ENCODE measurements around the gene NR1H2.
"Not testable (repeated sequence)": the region's sequence is repeated elsewhere in the genome, so short reads cannot be mapped to it uniquely, and the experiment has no call there.

NR1H2 gene

DNA sequence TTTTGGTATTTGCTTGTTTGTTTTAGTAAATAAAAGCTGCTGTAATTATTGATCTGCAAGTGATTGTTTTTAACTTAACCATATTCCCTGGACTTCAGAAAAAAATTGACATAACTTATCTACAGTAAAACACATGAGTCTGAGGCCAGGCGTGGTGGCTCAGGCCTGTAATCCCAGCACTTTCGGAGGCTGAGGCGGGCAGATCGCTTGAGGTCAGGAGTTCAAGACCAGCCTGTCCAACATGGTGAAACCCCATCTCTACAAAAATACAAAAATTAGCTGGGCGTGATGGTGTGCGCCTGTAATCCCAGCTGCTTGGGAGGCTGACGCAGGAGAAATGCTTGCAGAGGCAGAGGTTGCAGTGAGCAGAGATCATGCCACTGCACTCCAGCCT is 22.8 kb upstream of the NR1H2 start:
- not testable (repeated sequence) for H3K36me3 ChIP-seq (ENCODE audit: control insufficient read depth, insufficient read depth, low read length); H3K9ac ChIP-seq (ENCODE audit: low read length); H3K9me3 ChIP-seq (ENCODE audit: control insufficient read depth, low read length); H3K4me3 ChIP-seq (ENCODE audit: low read length); H3K4me1 ChIP-seq (ENCODE audit: control insufficient read depth, insufficient read depth, low read length); H3K27me3 ChIP-seq (ENCODE audit: control insufficient read depth, insufficient read depth, low read length)

DNA sequence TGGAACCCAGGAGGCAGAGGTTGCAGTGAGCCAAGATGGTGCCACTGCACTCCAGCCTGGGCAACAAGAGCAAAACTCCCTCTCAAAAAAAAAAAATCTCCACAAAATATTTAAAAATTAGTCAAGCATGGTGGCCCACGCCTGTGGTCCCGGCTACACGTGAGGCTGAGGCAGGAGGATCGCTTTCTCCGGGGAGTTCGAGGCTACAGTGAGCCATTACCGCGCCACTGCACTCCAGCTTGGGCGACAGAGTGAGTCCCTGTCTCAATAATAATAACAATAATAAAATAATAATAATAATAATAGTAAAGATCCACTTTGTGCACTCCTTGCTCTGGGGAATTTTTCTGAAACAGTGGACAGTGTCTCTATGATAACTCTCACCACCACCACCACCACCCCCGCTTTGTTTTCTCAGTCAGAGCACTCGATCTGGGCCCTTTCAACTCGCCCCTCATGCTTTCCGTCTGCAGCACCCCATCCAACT is 19.5 kb upstream of the NR1H2 start:
- Histone ChIP-seq H3K4me1 (ENCODE audit: control insufficient read depth, insufficient read depth, low read length) (peaks cover 4% of the 10 kb centered on the region), H3K4me3 (ENCODE audit: low read length) (peak overlapping the region; percentile 35), H3K9me3 (ENCODE audit: control insufficient read depth, low read length) (no peaks in the 10 kb centered on the region), H3K27me3 (ENCODE audit: control insufficient read depth, insufficient read depth, low read length) (peaks cover 6% of the 10 kb centered on the region), H3K36me3 (ENCODE audit: control insufficient read depth, insufficient read depth, low read length) (no peaks in the 10 kb centered on the region), H3K9ac (ENCODE audit: low read length) (no peak overlapping the region)

DNA sequence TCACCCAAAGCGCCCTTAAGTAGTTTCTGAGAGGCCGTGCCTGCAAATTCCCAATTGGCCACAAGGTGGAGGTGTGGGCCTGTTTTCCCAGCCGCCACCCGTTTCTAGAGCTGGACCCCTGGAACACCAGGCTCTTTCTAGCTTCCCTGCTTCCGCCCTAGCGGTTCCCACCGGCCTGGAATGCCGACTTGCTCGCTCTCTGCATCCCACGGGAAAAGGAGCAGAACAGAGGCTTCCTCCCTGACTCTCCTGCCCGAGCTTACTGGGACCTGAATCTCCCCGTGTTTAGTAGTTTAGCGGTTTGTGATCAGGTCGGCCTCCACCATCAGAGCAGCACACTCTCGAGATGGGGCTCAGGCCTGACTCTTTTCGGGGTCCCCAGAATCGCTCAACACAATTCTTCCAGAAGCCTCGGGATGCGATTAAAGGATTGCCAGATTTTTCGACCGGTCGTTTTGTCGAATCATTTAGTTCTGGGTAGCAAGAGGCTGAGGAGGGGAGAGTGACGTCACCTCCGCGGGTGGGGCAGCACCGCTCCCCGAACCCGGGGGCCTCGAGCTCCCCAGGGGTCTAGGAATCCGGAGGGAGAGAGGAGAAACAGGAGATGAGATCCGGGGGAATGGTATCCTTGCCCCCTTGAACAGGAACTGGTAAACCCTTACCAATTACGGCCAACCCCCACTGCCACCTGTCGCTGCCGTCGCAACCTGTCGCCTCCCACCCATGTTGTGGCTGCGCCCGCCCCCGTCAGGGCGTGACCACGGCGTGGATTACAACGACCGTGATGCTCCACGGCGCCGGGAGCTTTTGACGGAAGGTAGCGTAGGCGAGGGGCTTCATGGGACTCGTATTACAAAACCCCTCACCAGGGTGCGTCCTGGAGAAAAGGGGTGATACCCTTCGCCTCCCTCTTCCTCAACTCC is 18.8 kb upstream of the NR1H2 start:
- Histone ChIP-seq H3K4me3 (ENCODE audit: low read length) (peak overlapping the region; percentile 35), H3K36me3 (ENCODE audit: control insufficient read depth, insufficient read depth, low read length) (no peaks in the 10 kb centered on the region), H3K9ac (ENCODE audit: low read length) (peak overlapping the region; percentile 74), H3K4me1 (ENCODE audit: control insufficient read depth, insufficient read depth, low read length) (peaks cover 4% of the 10 kb centered on the region), H3K27me3 (ENCODE audit: control insufficient read depth, insufficient read depth, low read length) (peaks cover 6% of the 10 kb centered on the region), H3K9me3 (ENCODE audit: control insufficient read depth, low read length) (no peaks in the 10 kb centered on the region)

DNA sequence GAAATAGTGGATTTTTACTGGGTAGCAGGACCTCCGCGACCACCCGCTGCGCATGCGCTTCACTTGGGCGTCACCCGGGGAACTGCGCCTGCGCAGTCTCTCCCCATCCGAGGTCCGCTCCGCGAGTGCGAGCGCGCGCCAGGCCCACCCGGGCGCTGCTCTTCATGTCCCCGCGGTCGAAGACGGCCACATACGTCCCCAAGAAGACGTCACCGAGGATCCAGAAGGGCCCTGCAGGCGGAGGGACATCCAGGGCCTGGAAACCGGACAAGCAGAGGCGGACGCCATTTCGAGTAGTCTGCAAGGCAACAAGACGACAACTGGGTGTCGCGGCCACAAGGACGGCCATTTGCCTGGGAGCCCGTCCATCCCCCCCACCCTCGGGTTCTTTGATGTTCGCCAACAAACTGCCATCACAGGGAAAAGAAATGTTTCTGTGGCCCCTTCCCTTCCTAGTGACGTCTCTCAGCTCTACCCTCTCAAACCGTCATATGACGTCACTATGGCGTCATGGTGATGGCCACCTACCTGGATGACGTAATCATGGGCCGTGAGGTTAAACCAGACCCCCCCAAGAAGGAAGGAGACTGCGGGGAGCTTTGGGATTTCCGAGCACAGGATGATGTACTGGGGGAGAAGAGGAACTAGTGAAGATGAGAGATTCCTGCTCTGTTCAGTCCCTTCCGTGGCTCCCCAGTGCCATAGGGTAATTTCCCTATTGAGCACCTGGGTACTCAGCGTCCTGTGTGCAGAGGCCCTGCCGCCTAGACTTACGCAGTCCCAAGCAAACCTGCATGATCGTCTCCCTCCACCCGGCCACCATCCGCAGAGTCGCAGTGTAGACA is 17.6 kb upstream of the NR1H2 start:
- Histone ChIP-seq H3K27me3 (ENCODE audit: control insufficient read depth, insufficient read depth, low read length) (peaks cover 6% of the 10 kb centered on the region), H3K4me3 (ENCODE audit: low read length) (peak overlapping the region; percentile 19), H3K9ac (ENCODE audit: low read length) (no peak overlapping the region), H3K4me1 (ENCODE audit: control insufficient read depth, insufficient read depth, low read length) (peaks cover 4% of the 10 kb centered on the region), H3K36me3 (ENCODE audit: control insufficient read depth, insufficient read depth, low read length) (no peaks in the 10 kb centered on the region), H3K9me3 (ENCODE audit: control insufficient read depth, low read length) (no peaks in the 10 kb centered on the region)

DNA sequence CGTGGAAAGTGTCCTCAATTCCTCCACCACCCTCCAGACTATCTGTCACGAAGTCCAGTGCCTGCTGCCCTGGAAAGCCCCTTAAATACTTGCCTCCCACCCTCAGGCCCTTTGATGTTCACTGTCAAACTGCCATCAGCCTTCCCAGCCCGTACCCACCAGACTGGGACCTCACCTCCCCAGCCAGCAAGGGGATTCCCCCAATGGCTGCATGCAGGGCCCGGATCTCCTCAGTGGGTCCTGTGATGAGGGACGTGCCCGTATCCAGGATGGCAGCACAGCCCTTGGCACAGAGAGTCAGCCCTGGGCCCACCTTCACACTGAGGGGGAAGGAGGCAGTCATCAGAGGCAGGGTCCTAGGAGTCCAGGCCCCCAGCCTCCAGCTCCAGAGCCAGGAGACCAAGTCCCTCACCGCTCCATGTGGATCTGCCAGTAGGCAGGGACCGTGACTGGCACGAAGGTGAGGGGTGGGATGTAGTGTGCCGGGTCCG is 16.9 kb upstream of the NR1H2 start:
- Histone ChIP-seq H3K9ac (ENCODE audit: low read length) (no peak overlapping the region), H3K27me3 (ENCODE audit: control insufficient read depth, insufficient read depth, low read length) (peaks cover 6% of the 10 kb centered on the region), H3K4me3 (ENCODE audit: low read length) (no peak overlapping the region), H3K9me3 (ENCODE audit: control insufficient read depth, low read length) (no peaks in the 10 kb centered on the region), H3K4me1 (ENCODE audit: control insufficient read depth, insufficient read depth, low read length) (peaks cover 4% of the 10 kb centered on the region), H3K36me3 (ENCODE audit: control insufficient read depth, insufficient read depth, low read length) (no peaks in the 10 kb centered on the region)

DNA sequence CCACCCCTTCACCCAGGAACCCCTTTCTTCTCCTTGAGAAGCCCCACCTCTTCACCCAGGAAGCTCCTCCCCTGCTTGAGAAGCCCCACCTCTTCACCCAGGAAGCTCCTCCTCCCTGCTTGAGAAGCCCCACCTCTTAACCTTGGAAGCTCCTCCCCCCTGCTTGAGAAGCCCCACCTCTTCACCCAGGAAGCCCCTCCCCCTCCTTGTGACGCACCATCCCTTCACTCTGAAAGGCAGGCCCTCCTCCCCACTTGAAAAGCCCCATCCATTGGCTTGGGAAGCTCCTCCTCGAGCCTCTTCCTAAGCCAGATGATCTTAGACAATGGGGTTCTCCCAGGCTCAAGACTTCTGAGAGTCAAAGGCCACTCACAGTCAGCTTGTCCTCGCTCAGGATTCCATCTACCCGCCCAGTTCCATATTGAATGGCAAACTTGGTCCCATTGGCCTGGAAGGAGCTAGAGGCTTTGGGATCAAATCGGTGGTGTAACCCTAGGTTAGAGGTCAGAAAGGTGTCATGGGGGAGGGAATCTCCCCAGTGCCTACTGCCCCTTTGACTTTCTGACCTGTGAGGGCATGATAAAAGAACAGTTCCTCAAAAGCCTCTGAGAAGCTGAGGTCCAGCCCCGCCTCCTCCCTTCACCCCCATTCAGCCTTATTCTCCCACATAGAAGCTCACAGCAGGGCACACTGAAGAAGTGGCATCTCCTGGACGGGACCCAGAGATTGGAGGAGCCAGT is 14.8 kb upstream of the NR1H2 start:
- peaks cover 6% of the 10 kb centered on the region for H3K27me3 ChIP-seq (ENCODE audit: control insufficient read depth, insufficient read depth, low read length)
- H3K4me1 ChIP-seq (ENCODE audit: control insufficient read depth, insufficient read depth, low read length): peaks cover 4% of the 10 kb centered on the region
- H3K36me3 ChIP-seq (ENCODE audit: control insufficient read depth, insufficient read depth, low read length): no peaks in the 10 kb centered on the region
- H3K9ac ChIP-seq (ENCODE audit: low read length): no peak overlapping the region
- H3K9me3 ChIP-seq (ENCODE audit: control insufficient read depth, low read length): no peaks in the 10 kb centered on the region
- H3K4me3 ChIP-seq (ENCODE audit: low read length): no peak overlapping the region

DNA sequence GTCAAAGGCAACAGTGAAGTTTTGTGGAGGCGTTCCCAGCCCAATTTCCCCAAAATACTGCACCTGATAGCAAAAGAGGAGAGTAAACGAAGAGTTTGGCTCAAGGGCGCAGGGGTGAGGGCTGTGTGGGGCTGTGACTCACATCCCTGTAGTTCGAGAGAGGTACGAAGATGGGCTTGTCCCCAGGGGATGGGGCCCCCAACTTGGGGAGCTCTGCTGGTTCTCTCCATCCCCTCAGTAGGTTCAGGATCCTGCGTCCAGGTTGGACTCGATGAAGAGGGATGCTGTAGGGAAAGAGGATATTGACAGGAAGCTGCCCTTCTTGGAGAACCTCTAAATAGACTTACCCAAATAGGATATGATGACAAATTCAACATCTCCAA is 14.2 kb upstream of the NR1H2 start:
- H3K4me3 ChIP-seq (ENCODE audit: low read length): no peak overlapping the region
- H3K9ac ChIP-seq (ENCODE audit: low read length): no peak overlapping the region
- H3K4me1 ChIP-seq (ENCODE audit: control insufficient read depth, insufficient read depth, low read length): peaks cover 3% of the 10 kb centered on the region
- no peaks in the 10 kb centered on the region for H3K9me3 ChIP-seq (ENCODE audit: control insufficient read depth, low read length)
- H3K36me3 ChIP-seq (ENCODE audit: control insufficient read depth, insufficient read depth, low read length): no peaks in the 10 kb centered on the region
- peaks cover 6% of the 10 kb centered on the region for H3K27me3 ChIP-seq (ENCODE audit: control insufficient read depth, insufficient read depth, low read length)

DNA sequence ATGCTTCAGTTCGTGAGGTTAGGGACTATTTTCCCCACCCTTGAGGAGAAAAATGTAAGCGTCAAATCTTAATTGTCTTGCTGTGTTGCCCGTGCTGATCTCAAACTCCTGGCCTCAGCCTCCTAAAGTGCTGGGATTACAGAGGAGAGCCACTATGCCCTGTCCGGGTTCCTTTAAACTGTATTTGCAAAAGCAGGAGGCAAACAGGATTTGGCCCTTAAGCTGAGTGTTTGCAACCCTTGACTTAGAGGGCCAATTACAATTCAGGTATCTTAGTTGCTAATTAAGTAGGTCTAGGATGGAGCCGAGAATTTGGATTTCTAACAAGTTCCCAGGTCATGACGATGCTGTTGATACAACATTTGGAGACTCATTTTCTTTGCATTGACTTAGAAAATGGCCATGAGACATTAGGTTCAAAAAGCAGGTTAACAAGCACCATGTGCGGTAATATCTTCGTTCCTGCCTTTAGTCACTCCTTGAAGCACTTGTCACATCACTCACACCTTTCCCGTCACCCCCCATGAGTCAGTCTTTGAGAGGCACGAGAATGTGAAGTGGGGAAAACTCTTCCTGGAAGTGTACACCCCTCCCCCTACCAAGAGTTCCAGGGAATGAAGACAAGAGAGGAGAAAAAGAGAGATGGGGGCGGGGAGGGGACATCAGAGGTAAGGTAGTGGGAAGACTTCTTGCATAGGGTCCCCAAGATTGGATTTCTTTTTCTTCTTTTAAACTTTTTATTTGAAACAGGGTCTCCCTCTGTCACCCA is 13.4 kb upstream of the NR1H2 start:
- no peak overlapping the region for H3K9ac ChIP-seq (ENCODE audit: low read length)
- H3K36me3 ChIP-seq (ENCODE audit: control insufficient read depth, insufficient read depth, low read length): no peaks in the 10 kb centered on the region
- no peaks in the 10 kb centered on the region for H3K9me3 ChIP-seq (ENCODE audit: control insufficient read depth, low read length)
- H3K27me3 ChIP-seq (ENCODE audit: control insufficient read depth, insufficient read depth, low read length): no peaks in the 10 kb centered on the region
- H3K4me1 ChIP-seq (ENCODE audit: control insufficient read depth, insufficient read depth, low read length): no peaks in the 10 kb centered on the region
- no peak overlapping the region for H3K4me3 ChIP-seq (ENCODE audit: low read length)

DNA sequence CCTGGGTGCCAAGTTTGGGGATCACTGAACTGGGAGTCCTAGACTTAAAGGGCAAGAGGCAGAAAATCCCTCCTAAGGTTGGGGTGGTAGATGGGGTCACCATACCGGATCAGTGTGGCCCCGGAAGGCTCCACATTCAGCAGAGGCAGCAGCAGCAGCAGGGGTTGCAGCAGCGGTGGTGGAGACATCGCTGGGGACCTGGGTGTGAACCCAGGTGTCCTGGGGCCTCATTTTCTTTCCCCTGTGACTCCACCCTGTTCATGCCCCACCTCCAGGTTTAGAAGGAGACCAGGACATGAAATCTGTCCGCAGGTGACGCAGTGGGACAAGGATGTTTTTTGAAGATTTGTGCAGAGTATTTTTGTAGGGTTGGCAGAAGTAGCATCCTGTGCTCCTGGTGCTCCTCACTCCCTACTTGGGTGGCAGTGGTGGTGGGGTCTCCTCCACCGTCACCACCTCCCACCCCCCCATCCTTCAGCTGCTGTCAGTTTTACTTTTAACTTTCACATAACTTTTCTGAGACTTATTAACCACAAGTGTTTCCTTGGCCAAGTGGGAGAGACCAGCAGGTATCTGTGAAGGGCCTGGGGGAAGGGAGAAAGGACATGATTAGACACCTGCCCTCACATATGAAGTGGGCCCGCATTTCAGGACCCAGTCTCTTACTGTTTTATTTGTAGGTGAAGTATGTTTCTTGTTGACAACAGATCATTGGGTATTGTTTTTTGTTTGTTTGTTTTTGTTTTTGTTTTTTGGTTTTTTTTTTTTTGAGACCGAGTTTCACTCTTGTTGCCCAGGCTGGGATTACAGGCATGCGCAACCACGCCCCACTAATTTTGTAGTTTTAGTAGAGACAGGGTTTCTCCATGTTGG is 10.6 kb upstream of the NR1H2 start, which contains the start of gene NAPSA:
TSS of gene NAPSA (minus strand) at position 206 of the 873 bp plus-strand sequence. CDS start at position 188, 18 bp downstream.
- no peaks in the 10 kb centered on the region for H3K36me3 ChIP-seq (ENCODE audit: control insufficient read depth, insufficient read depth, low read length)
- H3K9me3 ChIP-seq (ENCODE audit: control insufficient read depth, low read length): no peaks in the 10 kb centered on the region
- H3K27me3 ChIP-seq (ENCODE audit: control insufficient read depth, insufficient read depth, low read length): no peaks in the 10 kb centered on the region
- no peak within 1 kb of the TSS for H3K9ac ChIP-seq (ENCODE audit: low read length)
- no peak within 1 kb of the TSS for H3K4me3 ChIP-seq (ENCODE audit: low read length)
- no peaks in the 10 kb centered on the region for H3K4me1 ChIP-seq (ENCODE audit: control insufficient read depth, insufficient read depth, low read length)

DNA sequence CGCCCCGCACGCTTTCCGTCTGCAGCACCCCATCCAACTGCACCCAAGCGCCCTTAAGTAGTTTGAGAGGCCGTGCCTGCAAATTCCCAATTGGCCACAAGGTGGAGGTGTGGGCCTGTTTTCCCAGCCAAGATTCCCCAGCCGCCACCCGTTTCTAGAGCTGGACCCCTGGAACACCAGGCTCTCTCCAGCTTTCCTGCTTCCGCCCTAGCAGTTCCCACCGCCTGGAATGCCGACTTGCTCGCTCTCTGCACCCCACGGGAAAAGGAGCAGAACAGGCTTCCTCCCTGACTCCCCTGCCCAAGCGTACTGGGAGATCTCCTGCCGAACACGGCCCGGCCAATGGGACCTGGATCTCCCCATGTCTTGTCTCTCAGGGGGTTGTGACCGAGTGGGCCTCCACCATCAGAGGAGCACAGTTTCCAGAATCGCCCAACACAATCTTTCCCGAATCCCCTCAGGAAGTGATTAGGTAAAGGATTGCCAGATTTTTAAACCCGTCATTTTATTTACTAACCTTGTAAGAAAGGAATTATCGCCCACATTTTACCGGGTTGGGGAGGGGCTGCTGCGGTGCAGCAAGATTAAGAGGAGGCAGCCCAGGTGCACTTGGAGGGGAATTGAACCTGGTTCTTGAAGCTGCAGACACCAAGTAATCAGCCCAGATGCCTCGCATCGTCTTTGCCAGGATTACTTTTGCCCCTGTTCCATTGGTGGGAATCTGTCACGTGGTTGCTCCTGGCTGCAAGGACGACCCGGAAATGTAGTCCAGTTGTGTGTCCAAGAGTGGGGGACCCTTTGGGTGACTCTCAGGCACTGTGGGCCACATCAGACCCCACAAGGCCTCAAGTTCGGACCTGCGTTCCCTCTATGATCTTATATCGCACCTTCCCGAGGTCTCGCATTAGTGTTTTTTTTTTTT is 7.3 kb upstream of the NR1H2 start:
- Histone ChIP-seq H3K36me3 (ENCODE audit: control insufficient read depth, insufficient read depth, low read length) (no peaks in the 10 kb centered on the region), H3K4me3 (ENCODE audit: low read length) (peak overlapping the region; percentile 65), H3K27me3 (ENCODE audit: control insufficient read depth, insufficient read depth, low read length) (no peaks in the 10 kb centered on the region), H3K4me1 (ENCODE audit: control insufficient read depth, insufficient read depth, low read length) (no peaks in the 10 kb centered on the region), H3K9ac (ENCODE audit: low read length) (peak overlapping the region; percentile 84), H3K9me3 (ENCODE audit: control insufficient read depth, low read length) (no peaks in the 10 kb centered on the region)

Measured in mucosa of stomach (tissue), 1 donor.